PC-9 (cell line): ENCODE data around the gene TM4SF1. TPM values are rescaled to one million over a fixed set of nuclear protein-coding genes. Genes with fewer than 3 reads are reported as not detected.

Experiments used
- BruUV-seq: library from RNA; stranded (reverse); fragments of 400-500 nt; replicated peaks from 2 replicates; lab custom pipeline; 2021; lab: Mats Ljungman, UMichigan
- CTCF ChIA-PET: fragments of 300-600 bp; sonication (Branson Sonifier 250); formaldehyde crosslinking; loops from one replicate; lab custom pipeline; 2022; ENCODE audit warnings: antibody characterized with exemption; lab: Charles Lee
- POLR2A ChIA-PET: fragments of 300-600 bp; sonication (Branson Sonifier 250); formaldehyde crosslinking; loops from one replicate; lab custom pipeline; 2022; ENCODE audit warnings: antibody characterized with exemption; ENCODE audit not compliant: unreplicated experiment; lab: Charles Lee
- DNase-seq, 2 experiments: peaks; one replicate each; pipeline versions ENCODE4 v3.0.0 to v3.0.0-alpha.2; 2015 to 2022; ENCODE audit warnings: mixed read lengths in 1 of 2
- H2AFZ ChIP-seq: fragments of 200-600 bp; sonication (generic); 2 replicates; pipeline ENCODE4 v1.8.1; 2017; ENCODE audit warnings: antibody characterized with exemption
- H3F3A ChIP-seq: fragments of 200-600 bp; sonication (generic); 2 replicates; pipeline ENCODE4 v1.8.1; 2017; ENCODE audit warnings: antibody characterized with exemption, mild to moderate bottlenecking, low read depth; ENCODE audit not compliant: insufficient read depth
- H3K27ac ChIP-seq: fragments of 200-600 bp; sonication (generic); 2 replicates; pipeline ENCODE4 v1.6.1; 2016; ENCODE audit warnings: mixed run types
- H3K27me3 ChIP-seq: fragments of 200-600 bp; sonication (generic); 2 replicates; pipeline ENCODE4 v1.6.1; 2016; ENCODE audit warnings: low read depth, mixed run types; ENCODE audit not compliant: insufficient read depth
- H3K36me3 ChIP-seq: fragments of 200-600 bp; sonication (generic); 2 replicates; pipeline ENCODE4 v1.6.1; 2016; ENCODE audit warnings: low read depth, mixed run types
- H3K4me1 ChIP-seq: fragments of 200-600 bp; sonication (generic); replicated peaks from 2 replicates; pipeline ENCODE4 v1.6.1; 2016; ENCODE audit warnings: mixed run types; ENCODE audit not compliant: insufficient read depth
- H3K4me2 ChIP-seq: fragments of 200-600 bp; sonication (generic); 2 replicates; pipeline ENCODE4 v1.6.1; 2017; ENCODE audit warnings: mixed run types
- H3K4me3 ChIP-seq: fragments of 200-600 bp; sonication (generic); 2 replicates; pipeline ENCODE4 v1.6.1; 2016; ENCODE audit warnings: mixed run types
- H3K79me2 ChIP-seq: fragments of 200-600 bp; sonication (generic); 2 replicates; pipeline ENCODE4 v1.6.1; 2017; ENCODE audit warnings: low read depth, mixed run types
- H3K9me2 ChIP-seq: fragments of 200-600 bp; sonication (generic); 2 replicates; pipeline ENCODE4 v1.8.1; 2017; ENCODE audit warnings: mild to moderate bottlenecking; ENCODE audit not compliant: insufficient read depth
- H3K9me3 ChIP-seq: fragments of 200-600 bp; sonication (generic); 2 replicates; pipeline ENCODE4 v1.8.1; 2016; ENCODE audit warnings: low read depth; ENCODE audit not compliant: insufficient read depth
- H4K20me1 ChIP-seq: fragments of 200-600 bp; sonication (generic); 2 replicates; pipeline ENCODE4 v1.8.1; 2017; ENCODE audit not compliant: insufficient read depth
- EZH2 ChIP-seq: fragments of 200-600 bp; sonication (generic); IDR thresholded peaks from 2 replicates; pipeline ENCODE4 v1.8.0; 2017; ENCODE audit warnings: antibody characterized with exemption, low read depth
- intact Hi-C: fragments of 100-400 bp; cut with micrococcal nuclease; formaldehyde crosslinking; loops from one replicate; pipeline ENCODE4 v1.10.0; 2022; ENCODE audit not compliant: unreplicated experiment
- total RNA-seq: library from RNA; stranded (reverse); gene quantifications from 2 replicates; pipeline ENCODE4 v1.2.3, GENCODE V29; 2021
- TF ChIP-seq, protein P1 (sequence below): fragments of 200-600 bp; sonication (generic); conservative IDR thresholded peaks from 2 replicates; pipeline ENCODE4 v1.6.1; 2017; ENCODE audit warnings: mixed run types, antibody characterized with exemption, mild to moderate bottlenecking, moderate library complexity

Gene TM4SF1
- total RNA-seq, 1 experiment from 2014 or later = 146 TPM

DNA sequence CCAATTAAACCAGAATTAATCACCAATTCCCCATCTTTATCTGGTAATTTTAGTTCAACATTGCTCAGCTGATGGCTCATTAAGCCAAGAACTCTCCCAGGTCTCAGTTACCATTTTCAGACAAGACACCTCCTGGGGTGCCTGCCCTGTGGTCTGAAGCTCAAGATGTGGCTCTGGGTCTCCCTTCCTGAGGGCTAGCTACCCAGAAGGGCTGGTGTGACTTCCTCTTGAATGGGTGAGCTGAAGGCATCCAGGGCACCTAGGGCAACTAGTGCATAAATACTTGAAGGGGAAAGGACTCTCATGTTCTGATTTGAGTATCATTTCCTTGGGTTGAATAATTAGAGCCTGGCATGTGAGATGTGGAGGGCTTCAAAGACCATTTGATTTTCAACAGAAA is 6.7 kb upstream of the TM4SF1 start:
- TF ChIP-seq EZH2 = no peak
- TF ChIP-seq, protein P1, sequence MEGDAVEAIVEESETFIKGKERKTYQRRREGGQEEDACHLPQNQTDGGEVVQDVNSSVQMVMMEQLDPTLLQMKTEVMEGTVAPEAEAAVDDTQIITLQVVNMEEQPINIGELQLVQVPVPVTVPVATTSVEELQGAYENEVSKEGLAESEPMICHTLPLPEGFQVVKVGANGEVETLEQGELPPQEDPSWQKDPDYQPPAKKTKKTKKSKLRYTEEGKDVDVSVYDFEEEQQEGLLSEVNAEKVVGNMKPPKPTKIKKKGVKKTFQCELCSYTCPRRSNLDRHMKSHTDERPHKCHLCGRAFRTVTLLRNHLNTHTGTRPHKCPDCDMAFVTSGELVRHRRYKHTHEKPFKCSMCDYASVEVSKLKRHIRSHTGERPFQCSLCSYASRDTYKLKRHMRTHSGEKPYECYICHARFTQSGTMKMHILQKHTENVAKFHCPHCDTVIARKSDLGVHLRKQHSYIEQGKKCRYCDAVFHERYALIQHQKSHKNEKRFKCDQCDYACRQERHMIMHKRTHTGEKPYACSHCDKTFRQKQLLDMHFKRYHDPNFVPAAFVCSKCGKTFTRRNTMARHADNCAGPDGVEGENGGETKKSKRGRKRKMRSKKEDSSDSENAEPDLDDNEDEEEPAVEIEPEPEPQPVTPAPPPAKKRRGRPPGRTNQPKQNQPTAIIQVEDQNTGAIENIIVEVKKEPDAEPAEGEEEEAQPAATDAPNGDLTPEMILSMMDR = no peak
- Histone ChIP-seq H3K9me3 (0 out of 2 replicates have a peak, but pooled peaks cover 8% of the 10 kb centered on the region), H3K4me2 (peak overlapping the region; percentile 95; the same call in 1 of the 2 replicates), H3K4me3 (no peak overlapping the region), H2AFZ (no peak overlapping the region), H4K20me1 (no peaks in the 10 kb centered on the region), H3F3A (peaks cover 53% of the 10 kb centered on the region), H3K9me2 (no peaks in the 10 kb centered on the region), H3K79me2 (peaks cover 2% of the 10 kb centered on the region; the same call in 1 of the 2 replicates), H3K4me1 (peaks cover 68% of the 10 kb centered on the region), H3K36me3 (no peaks in the 10 kb centered on the region), H3K27ac (peak overlapping the region; percentile 100), H3K27me3 (no peaks in the 10 kb centered on the region)
- intact Hi-C loops = no loop called here
- DNase-seq = no peak
- CTCF ChIA-PET = no interaction called here
- POLR2A ChIA-PET = interaction anchor here (0.7 kb wide), 1 partner anchor 749 kb away, joined by 9 read pairs; no protein-coding TSS in a partner anchor
- BruUV-seq = no TSS peak

DNA sequence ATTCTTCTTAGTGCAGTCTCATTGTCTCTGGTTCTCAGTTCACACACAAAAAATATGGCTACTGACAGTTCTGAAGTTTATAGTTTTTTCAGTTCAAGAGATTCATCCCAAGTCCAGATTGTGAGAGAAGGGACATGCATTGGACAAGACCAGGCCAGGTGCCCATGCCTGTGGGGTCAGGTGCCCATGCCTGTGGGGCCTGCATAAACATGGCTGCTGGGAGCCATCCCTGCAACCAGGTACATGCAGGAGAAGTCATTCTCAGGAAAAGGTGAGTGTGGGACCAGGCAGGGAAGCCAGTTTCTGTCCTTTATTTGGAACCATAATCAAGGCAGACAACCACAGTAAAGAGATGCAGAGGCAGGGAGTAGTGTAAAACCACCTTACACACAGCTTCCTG is 6.3 kb upstream of the TM4SF1 start:
- H2AFZ ChIP-seq = no peak overlapping the region
- H3K36me3 ChIP-seq = no peaks in the 10 kb centered on the region
- POLR2A ChIA-PET = interaction anchor here (0.7 kb wide), 1 partner anchor 750 kb away, joined by 9 read pairs; no protein-coding TSS in a partner anchor
- peaks cover 5% of the 10 kb centered on the region; the same call in 1 of the 2 replicates for H3K79me2 ChIP-seq
- CTCF ChIA-PET = no interaction called here
- intact Hi-C loops = no loop called here
- H3K9me2 ChIP-seq = no peaks in the 10 kb centered on the region
- TF ChIP-seq EZH2 = no peak
- TF ChIP-seq, protein P1 = no peak
- no peak overlapping the region; the same call in 1 of the 2 replicates for H3K4me2 ChIP-seq
- H3F3A ChIP-seq = peaks cover 53% of the 10 kb centered on the region
- 0 out of 2 replicates have a peak, but pooled peaks cover 8% of the 10 kb centered on the region for H3K9me3 ChIP-seq
- no TSS peak for BruUV-seq
- peaks cover 68% of the 10 kb centered on the region for H3K4me1 ChIP-seq
- DNase-seq = no peak
- no peak overlapping the region for H3K4me3 ChIP-seq
- no peaks in the 10 kb centered on the region for H4K20me1 ChIP-seq
- H3K27ac ChIP-seq = no peak overlapping the region
- no peaks in the 10 kb centered on the region for H3K27me3 ChIP-seq

DNA sequence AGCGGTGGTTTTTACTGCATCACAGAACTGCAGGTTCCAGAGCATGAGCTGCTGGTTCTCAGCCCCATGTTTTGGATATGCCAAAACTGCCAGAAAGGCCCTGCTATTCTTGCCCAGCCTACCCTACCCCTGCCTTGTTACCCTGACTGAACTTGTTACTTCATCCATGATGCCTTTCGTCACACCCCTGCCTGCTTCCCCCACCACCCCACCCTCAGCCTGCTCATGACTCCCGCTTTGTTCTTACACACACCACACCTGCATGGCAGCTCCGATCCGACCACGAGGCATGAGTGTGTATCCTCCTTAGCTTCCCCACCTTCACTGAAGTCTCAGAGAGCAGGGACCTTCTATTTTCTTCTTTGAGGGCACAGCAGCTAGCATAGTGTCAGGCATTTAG is 5.1 kb upstream of the TM4SF1 start:
- Histone ChIP-seq H3K4me3 (no peak overlapping the region), H3K27ac (no peak overlapping the region)

More for the DNA sequence above, 5.1 kb upstream of the TM4SF1 start:
- H3F3A ChIP-seq = peaks cover 52% of the 10 kb centered on the region
- CTCF ChIA-PET = no interaction called here
- no peak for TF ChIP-seq EZH2
- TF ChIP-seq, protein P1 = no peak
- no peaks in the 10 kb centered on the region for H4K20me1 ChIP-seq
- no peak for DNase-seq
- H3K27me3 ChIP-seq = no peaks in the 10 kb centered on the region
- POLR2A ChIA-PET = interaction anchor here (0.6 to 0.7 kb wide), 2 partner anchors 96 to 1068 kb away, joined by 3 to 5 read pairs; no protein-coding TSS in a partner anchor
- no peak overlapping the region for H3K4me2 ChIP-seq
- H2AFZ ChIP-seq = no peak overlapping the region
- BruUV-seq = no TSS peak
- H3K9me2 ChIP-seq = no peaks in the 10 kb centered on the region
- H3K4me1 ChIP-seq = peaks cover 66% of the 10 kb centered on the region
- H3K36me3 ChIP-seq = no peaks in the 10 kb centered on the region
- intact Hi-C loops = no loop called here
- peaks cover 5% of the 10 kb centered on the region; the same call in 1 of the 2 replicates for H3K79me2 ChIP-seq
- no peaks in the 10 kb centered on the region for H3K9me3 ChIP-seq
